Activated naive CD4-positive, alpha-beta T cell treated with Interleukin-2 at 50 U/mL for 16 hours (primary cell): ENCODE measurements around the gene SPRY2.

Experiments used
- DNase-seq: peaks from one replicate; pipeline ENCODE4 v3.0.0-alpha.2; 2020

Gene SPRY2

GRCh38 chr13:80312012-80312704 lies 28.8 kb downstream of the SPRY2 start:
- DNase-seq: no peak

DNA sequence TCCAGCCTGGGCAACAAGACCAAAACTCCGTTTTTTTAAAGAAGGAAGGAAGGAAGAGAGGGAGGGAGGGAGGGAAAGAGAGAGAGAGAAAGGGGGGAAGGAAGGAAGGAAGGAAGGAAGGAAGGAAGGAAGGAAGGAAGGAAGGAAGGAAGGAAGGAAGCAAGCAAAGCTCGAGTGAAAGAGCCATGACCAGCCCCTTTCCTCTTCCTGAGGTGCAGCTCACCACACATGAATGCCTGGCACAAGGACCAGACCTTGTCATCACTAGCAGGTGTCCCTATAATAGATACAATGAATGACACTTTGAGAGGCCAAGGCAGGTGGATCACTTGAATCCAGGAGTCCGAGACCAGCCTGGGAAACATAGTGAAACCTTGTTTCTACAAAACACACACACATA lies 31.0 kb downstream of the SPRY2 start:
- DNase-seq: no peak

- no peak for DNase-seq
Measured at GRCh38 chr13:80307401-80307987, 33.4 kb downstream of the SPRY2 start.

GRCh38 chr13:80306337-80306972 lies 34.5 kb downstream of the SPRY2 start:
- no peak for DNase-seq

DNA sequence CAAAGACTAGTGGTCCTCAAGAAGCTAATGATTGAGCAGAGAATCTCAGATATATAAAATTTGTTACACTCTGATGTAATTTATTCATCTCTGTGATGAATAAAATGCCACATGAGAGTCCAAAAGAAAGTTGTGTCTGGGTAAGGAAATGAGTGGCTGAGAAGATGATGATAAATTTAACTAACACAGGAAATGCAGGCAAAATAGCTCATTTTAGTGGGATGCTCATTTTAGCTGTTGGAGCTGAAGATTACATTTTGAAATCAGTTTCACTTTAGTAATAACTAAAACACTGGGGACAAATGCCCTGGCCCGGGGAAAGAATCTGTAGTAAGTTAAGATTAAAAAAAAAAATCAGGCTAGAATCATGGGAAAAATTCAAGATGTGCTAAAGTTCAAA lies 35.2 kb downstream of the SPRY2 start:
- no peak for DNase-seq

GRCh38 chr13:80303225-80303811 lies 37.6 kb downstream of the SPRY2 start:
- DNase-seq: no peak

- DNase-seq: no peak
Measured at GRCh38 chr13:80299046-80299445, 41.9 kb downstream of the SPRY2 start.

GRCh38 chr13:80297503-80297902 lies 43.4 kb downstream of the SPRY2 start:
- no peak for DNase-seq

GRCh38 chr13:80297094-80297493 lies 43.8 kb downstream of the SPRY2 start:
- no peak for DNase-seq

GRCh38 chr13:80296638-80297037 lies 44.3 kb downstream of the SPRY2 start:
- DNase-seq: no peak

GRCh38 chr13:80290591-80290990 lies 50.3 kb downstream of the SPRY2 start:
- no peak for DNase-seq
